GM19463 (cell line): ENCODE data around the gene TMEM178B.

Experiments
- ATAC-seq: cut with Tn5 transposase; IDR thresholded peaks from one replicate; pipeline ENCODE4 v1.9.1; 2021; ENCODE audit warnings: mild to moderate bottlenecking, moderate library complexity; ENCODE audit not compliant: unreplicated experiment

TMEM178B gene

GRCh38 chr7:141497391-141497790 lies 423.5 kb downstream of the TMEM178B start:
- ATAC-seq: no peak

DNA sequence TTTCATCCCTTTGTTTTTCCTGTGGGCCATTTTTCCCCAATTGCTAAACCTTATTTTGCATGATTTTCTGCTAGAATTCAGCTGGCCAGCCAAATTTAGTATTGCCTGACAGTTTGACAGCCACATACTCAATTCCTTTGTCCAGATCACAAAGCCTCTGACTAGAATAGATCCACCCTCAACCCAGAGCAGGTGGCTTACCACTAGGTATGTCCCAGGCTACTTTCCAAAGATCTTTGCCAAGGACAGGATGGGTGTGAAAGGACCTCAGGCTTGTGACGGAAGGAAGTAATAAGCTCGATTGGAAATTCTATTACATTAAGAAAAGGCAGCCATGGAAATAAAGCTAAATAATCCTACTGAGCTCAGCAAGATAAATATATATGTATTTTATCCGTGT lies 426.7 kb downstream of the TMEM178B start:
- no peak for ATAC-seq

DNA sequence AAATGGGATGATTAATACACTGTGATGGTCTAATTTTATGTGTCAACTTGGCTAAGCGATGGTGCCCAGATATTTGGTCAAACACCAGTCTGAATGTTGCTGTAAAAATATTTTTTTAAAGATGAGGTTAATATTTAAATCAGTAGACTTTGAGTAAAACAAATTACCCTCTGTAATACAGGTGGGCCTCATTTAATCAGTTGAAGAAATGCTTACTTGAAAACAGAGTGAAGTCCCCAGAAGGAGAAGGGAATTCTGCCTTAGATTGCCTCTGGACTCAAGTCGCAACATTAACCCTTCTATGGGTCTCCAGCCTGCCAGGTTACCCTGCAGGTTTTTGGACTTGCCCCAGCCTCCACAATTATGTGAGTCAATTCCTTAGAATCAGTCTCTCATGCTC lies 427.6 kb downstream of the TMEM178B start:
- no peak for ATAC-seq

GRCh38 chr7:141511316-141511675 lies 437.4 kb downstream of the TMEM178B start:
- ATAC-seq: no peak

GRCh38 chr7:141511676-141512396 lies 438.0 kb downstream of the TMEM178B start:
- ATAC-seq: no peak

DNA sequence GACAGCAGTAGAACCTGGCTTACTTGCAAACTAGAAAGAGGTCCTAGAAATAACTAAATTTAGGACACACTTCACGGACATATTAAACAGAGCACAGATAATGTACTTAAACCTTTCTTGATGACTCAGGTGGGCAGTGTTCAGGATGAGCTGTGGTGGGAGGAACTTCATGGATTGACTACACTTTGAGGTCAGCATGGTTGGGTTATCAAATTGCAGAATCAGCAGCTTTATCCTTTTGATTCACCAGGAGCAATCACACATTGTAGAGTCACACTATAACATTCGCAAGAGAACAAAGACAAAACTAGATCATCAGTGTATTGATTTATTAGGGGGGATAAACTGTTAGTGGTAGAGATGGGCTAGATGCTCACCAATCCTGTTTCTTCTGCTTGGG lies 438.7 kb downstream of the TMEM178B start:
- no peak for ATAC-seq

DNA sequence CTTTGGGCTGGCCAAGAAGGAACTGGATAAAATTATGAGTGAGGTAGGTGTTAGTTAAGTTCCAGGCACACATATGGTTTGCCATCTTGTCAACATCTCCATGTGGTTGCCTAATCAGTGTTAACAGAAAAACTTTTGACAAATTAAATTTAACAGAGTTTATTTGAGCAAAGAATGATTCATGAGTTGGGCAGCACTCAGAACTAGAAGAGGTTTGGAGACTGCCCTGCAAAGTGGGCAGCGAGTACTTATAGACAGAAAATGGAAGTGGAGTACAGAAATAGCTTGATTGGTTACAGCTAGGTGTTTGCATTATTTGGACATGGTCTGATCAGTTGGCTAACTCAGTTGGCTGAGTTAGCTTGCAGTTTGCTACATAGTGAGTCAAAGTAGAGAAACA lies 439.9 kb downstream of the TMEM178B start:
- no peak for ATAC-seq

- no peak for ATAC-seq
Measured at GRCh38 chr7:141515941-141516340, 442.1 kb downstream of the TMEM178B start.

DNA sequence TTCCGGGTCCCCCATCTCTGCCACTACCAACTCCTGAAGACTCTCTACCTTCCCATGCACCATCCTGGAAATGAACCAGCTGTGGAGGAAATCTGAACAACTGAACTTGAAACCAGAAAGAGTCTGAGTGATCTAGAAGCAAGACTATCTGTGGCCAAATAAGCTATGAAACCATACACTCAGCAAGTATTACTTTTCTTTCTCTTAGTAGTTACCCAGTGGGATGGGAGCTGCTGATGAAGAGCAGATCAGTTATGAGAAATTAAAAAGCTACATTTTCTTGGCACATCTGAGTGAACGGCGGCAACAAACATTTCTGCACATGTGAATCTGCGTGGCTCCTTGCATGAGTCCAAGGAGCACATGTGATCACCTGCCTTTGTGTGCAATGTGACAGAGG lies 445.8 kb downstream of the TMEM178B start:
- no peak for ATAC-seq

GRCh38 chr7:141522657-141523342 lies 448.9 kb downstream of the TMEM178B start:
- ATAC-seq: peak; percentile 50

- ATAC-seq: no peak
Measured at GRCh38 chr7:141525973-141526514, 452.2 kb downstream of the TMEM178B start.

GRCh38 chr7:141527076-141527475 lies 453.2 kb downstream of the TMEM178B start:
- no peak for ATAC-seq

DNA sequence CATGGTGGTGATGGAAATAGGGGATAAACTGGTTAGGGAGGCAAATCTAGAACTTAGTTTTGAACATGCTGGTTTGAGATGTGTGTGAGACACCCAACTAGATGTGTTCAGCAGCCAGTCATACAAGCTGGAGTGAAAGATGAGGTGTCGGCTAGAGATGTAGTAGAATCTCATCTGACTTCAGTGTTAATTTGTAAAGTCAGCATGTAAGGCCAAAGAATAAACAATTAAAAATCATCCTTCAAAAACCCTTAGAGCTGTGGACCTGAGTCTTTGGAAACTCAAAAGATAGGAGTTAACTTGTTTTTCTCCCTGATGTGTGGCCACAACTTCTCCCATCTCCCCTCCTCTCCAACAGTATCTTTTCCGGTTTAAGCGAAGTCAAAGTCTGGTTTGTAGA lies 454.5 kb downstream of the TMEM178B start:
- ATAC-seq: no peak
